ENCODE measurements around the gene FOXN3. TPM values are rescaled to one million over a fixed set of nuclear protein-coding genes. Genes with fewer than 3 reads are reported as not detected.

FOXN3 gene
- polyA plus RNA-seq, 1 of the 3 experiments (the other 2 are of a cell fraction) = 9.8 TPM

- 59% methylated on average over 15 of the region's 15 CpGs for WGBS (ENCODE audit: low lambda C conversion rate)
- H2AFZ ChIP-seq (ENCODE audit: low read depth) = peak overlapping the region; percentile 40
- peaks cover 14 to 31% of the 10 kb centered on the region in 2 experiments for H3K4me1 ChIP-seq (ENCODE audit: control insufficient read depth in 1 of 2, insufficient read depth in 2 of 2, low read depth in 1 of 2, low read length in 1 of 2)
- ChIA-PET CTCF (interaction anchor here (1.3 kb wide), 1 partner anchor 17 kb away, joined by 4 read pairs; no protein-coding TSS in a partner anchor), POLR2A (no interaction called here)
- no peaks in the 10 kb centered on the region for H3F3A ChIP-seq (replicated peaks; ENCODE audit: insufficient read depth)
- H3K9ac ChIP-seq = peak overlapping the region; percentile 23; the same call in 1 of the 2 replicates
- H3K9me3 ChIP-seq = no peaks in the 10 kb centered on the region
- no peak for TF ChIP-seq RCOR1 (IDR thresholded peaks at IDR 0.05; ENCODE audit: low read length)
- no peak for TF ChIP-seq TCF12 (IDR thresholded peaks at IDR 0.05)
- no peak for TF ChIP-seq GABPA (IDR thresholded peaks at IDR 0.05; ENCODE audit: low read depth)
- TF ChIP-seq, protein P1, sequence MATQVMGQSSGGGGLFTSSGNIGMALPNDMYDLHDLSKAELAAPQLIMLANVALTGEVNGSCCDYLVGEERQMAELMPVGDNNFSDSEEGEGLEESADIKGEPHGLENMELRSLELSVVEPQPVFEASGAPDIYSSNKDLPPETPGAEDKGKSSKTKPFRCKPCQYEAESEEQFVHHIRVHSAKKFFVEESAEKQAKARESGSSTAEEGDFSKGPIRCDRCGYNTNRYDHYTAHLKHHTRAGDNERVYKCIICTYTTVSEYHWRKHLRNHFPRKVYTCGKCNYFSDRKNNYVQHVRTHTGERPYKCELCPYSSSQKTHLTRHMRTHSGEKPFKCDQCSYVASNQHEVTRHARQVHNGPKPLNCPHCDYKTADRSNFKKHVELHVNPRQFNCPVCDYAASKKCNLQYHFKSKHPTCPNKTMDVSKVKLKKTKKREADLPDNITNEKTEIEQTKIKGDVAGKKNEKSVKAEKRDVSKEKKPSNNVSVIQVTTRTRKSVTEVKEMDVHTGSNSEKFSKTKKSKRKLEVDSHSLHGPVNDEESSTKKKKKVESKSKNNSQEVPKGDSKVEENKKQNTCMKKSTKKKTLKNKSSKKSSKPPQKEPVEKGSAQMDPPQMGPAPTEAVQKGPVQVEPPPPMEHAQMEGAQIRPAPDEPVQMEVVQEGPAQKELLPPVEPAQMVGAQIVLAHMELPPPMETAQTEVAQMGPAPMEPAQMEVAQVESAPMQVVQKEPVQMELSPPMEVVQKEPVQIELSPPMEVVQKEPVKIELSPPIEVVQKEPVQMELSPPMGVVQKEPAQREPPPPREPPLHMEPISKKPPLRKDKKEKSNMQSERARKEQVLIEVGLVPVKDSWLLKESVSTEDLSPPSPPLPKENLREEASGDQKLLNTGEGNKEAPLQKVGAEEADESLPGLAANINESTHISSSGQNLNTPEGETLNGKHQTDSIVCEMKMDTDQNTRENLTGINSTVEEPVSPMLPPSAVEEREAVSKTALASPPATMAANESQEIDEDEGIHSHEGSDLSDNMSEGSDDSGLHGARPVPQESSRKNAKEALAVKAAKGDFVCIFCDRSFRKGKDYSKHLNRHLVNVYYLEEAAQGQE (IDR thresholded peaks at IDR 0.05; ENCODE audit: low read depth, low read length) = no peak
- no peak for TF ChIP-seq RAD21 (IDR thresholded peaks at IDR 0.05; ENCODE audit: low read length)
- no peak for TF ChIP-seq FOXM1 (IDR thresholded peaks at IDR 0.05; ENCODE audit: low read depth)
- TF ChIP-seq NFIC (IDR thresholded peaks at IDR 0.05; ENCODE audit: borderline replicate concordance) = no peak
- no peak for TF ChIP-seq ZBTB33 (IDR thresholded peaks at IDR 0.05; ENCODE audit: borderline replicate concordance, low read depth)
- TF ChIP-seq SMC3 (IDR thresholded peaks at IDR 0.05; ENCODE audit: low read depth, low read length) = no peak
- no peak for TF ChIP-seq GATA2 (CRISPR knock-in tag; IDR thresholded peaks at IDR 0.05)
- TF ChIP-seq PBX3 (IDR thresholded peaks at IDR 0.05) = no peak
- no peak for TF ChIP-seq TAF1 (IDR thresholded peaks at IDR 0.05; ENCODE audit: borderline replicate concordance, low read depth, low read length)
- TF ChIP-seq CTCF (IDR thresholded peaks at IDR 0.05) = no peak
- no peak for TF ChIP-seq FOXJ3 (CRISPR knock-in tag; IDR thresholded peaks at IDR 0.05)
- TF ChIP-seq POLR2AphosphoS5 (IDR thresholded peaks at IDR 0.05; ENCODE audit: low read depth, low read length) = no peak
- TF ChIP-seq MXI1 (IDR thresholded peaks at IDR 0.05; ENCODE audit: low read depth, low read length) = no peak
- H3K36me3 ChIP-seq (replicated peaks in 1 of 2; ENCODE audit: control insufficient read depth in 1 of 2, insufficient read depth in 2 of 2, low read length in 1 of 2) = peaks cover 8 to 9% of the 10 kb centered on the region in 2 experiments
- peak overlapping the region; percentile 47 for H3K4me2 ChIP-seq
- no peaks in the 10 kb centered on the region for H3K9me2 ChIP-seq
- H4K20me1 ChIP-seq (ENCODE audit: insufficient read depth) = no peaks in the 10 kb centered on the region
- no peaks in the 10 kb centered on the region for H3K27me3 ChIP-seq (ENCODE audit: insufficient read depth)
- peak; percentile 30 for DNase-seq
- H3K79me2 ChIP-seq (ENCODE audit: insufficient read depth) = peaks cover 4% of the 10 kb centered on the region
- H3K4me3 ChIP-seq (ENCODE audit: low read depth in 2 of 2, low read length in 1 of 2) = no peak overlapping the region
- peak overlapping the region; percentile 23 to 56; a peak in 3 of 4 replicates for H3K27ac ChIP-seq (ENCODE audit: low read depth in 2 of 2, low read length in 1 of 2)
Measured at GRCh38 chr14:89351516-89352404, 65.3 kb downstream of the FOXN3 start.

All from SK-N-SH (cell line).